Right atrium auricular region (tissue), 2 donors: ENCODE data around the gene TTLL8. TPM values are rescaled to one million over a fixed set of nuclear protein-coding genes. Genes with fewer than 3 reads are reported as not detected.

ENCODE experiments used
- DNase-seq: peaks from one replicate; pipeline ENCODE4 v3.0.0-alpha.2; 2019; ENCODE audit warnings: low spot score
- H3K27ac ChIP-seq, 2 donors: fragments of 200-600 bp; sonication (generic); 1 replicate in 1 of 2; 2 replicates in 1 of 2; pipeline ENCODE4 v1.5.1; 2016 to 2019
- H3K27me3 ChIP-seq, 2 donors: fragments of 200-600 bp; sonication (generic); one replicate each; pipeline versions ENCODE4 v1.5.1 to v1.6.0; 2017 to 2019
- H3K36me3 ChIP-seq: fragments of 200-600 bp; sonication (generic); one replicate; pipeline ENCODE4 v1.5.1; 2016
- H3K4me1 ChIP-seq, 2 donors: fragments of 200-600 bp; sonication (generic); one replicate each; pipeline versions ENCODE4 v1.5.1 to v1.6.0; 2017 to 2019
- H3K4me3 ChIP-seq, 2 donors: fragments of 200-600 bp; sonication (generic); 1 replicate in 1 of 2; 2 replicates in 1 of 2; pipeline ENCODE4 v1.5.1; 2017 to 2019; ENCODE audit warnings: mild to moderate bottlenecking in 1 of 2, moderate library complexity in 1 of 2
- H3K9me3 ChIP-seq, 2 donors: fragments of 200-600 bp; sonication (generic); one replicate each; pipeline ENCODE4 v1.5.1; 2019
- CTCF ChIP-seq, 2 donors: fragments of 200-600 bp; sonication (generic); IDR thresholded peaks; one replicate each; pipeline ENCODE4 v1.5.1; 2019; ENCODE audit warnings: antibody characterized with exemption in 2 of 2
- total RNA-seq, 2 donors: library from RNA; depleted of rRNA; stranded (reverse); fragments of >200 nt; gene quantifications; one replicate each; pipeline ENCODE4 v1.1.0, GENCODE V29; 2016

The TTLL8 gene
- total RNA-seq, 2 donors from 2014 or later, result not detected

- no peaks in the 10 kb centered on the region for H3K27me3 ChIP-seq
- H3K36me3 ChIP-seq, result no peaks in the 10 kb centered on the region
- no peak overlapping the region for H3K27ac ChIP-seq
- no peak overlapping the region for H3K4me3 ChIP-seq
- no peak for DNase-seq
- no peaks in the 10 kb centered on the region for H3K4me1 ChIP-seq
- no peak for TF ChIP-seq CTCF (IDR thresholded peaks at IDR 0.05)
- H3K9me3 ChIP-seq, result no peaks in the 10 kb centered on the region
These were observed 18.8 kb upstream of the TTLL8 start for GRCh38 chr22:50076646-50077535.

GRCh38 chr22:50074551-50075530 is 16.7 kb upstream of the TTLL8 start:
- no peak overlapping the region for H3K27ac ChIP-seq
- no peaks in the 10 kb centered on the region for H3K9me3 ChIP-seq
- H3K4me3 ChIP-seq, result no peak overlapping the region
- H3K27me3 ChIP-seq, result no peaks in the 10 kb centered on the region
- no peaks in the 10 kb centered on the region for H3K36me3 ChIP-seq
- TF ChIP-seq CTCF (IDR thresholded peaks at IDR 0.05), result no peak
- H3K4me1 ChIP-seq, result no peaks in the 10 kb centered on the region
- no peak for DNase-seq

DNA sequence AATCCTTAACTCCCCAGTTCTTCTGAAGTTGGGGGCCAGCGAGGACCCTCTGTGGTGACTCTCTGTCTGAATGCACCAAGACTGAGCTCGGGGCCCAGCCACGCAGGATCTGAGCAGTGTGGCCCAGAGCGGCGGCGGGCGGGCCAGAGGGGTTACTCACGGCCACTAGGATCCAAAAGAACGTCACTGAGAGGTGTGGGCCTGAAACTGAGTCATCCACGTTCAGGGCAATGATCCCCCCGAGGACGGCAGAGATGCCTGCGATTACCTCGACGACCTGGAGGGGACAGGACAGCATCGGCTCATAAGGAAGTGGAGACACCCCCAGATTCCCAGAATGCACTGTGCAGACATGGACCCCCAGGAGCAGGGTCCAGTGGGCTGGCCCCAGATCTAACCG is 16.0 kb upstream of the TTLL8 start:
- no peak overlapping the region for H3K27ac ChIP-seq
- no peaks in the 10 kb centered on the region for H3K4me1 ChIP-seq
- H3K36me3 ChIP-seq, result no peaks in the 10 kb centered on the region
- DNase-seq, result no peak
- no peak overlapping the region for H3K4me3 ChIP-seq
- TF ChIP-seq CTCF (IDR thresholded peaks at IDR 0.05), result no peak
- H3K9me3 ChIP-seq, result no peaks in the 10 kb centered on the region
- no peaks in the 10 kb centered on the region for H3K27me3 ChIP-seq

DNA sequence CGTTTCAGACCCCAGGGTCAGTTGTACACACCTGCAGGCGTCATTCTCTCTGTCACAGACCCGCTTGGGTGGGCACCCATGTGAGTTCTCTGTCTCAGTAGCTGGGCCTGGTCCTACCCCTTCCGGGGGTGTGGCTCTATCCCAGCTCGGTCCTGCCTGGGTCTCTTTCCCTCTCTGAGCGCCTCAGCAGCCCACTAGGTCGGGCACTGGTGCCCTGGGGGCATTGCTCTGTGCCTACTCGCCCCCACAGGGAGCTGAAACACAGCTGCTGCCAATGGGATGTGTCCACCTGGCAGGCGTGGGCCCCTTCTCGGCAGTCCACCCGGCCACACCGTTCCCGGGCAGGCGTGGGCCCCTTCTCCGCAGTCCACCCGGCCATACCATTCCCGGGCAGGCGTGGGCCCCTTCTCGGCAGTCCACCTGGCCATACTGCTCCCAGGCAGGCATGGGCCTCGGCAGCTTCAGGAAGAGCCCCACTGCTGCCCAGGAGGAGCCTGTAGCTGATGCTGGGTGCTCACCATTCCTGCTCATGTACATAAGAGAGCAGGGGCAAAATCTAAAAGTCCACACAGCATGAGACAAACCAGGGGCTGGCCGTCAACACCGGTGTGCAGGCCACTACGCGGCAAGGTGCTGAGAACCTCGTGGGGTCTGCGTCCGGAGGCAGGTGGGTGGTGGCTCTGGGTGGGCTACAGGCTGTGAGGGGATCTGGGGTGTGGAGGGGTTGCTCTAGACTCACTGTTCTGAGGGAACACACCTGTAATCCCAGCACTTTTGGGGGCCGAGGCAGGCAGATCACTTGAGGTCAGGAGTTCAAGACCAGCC is 14.8 kb upstream of the TTLL8 start:
- DNase-seq, result no peak
- H3K36me3 ChIP-seq, result no peaks in the 10 kb centered on the region
- H3K27ac ChIP-seq, result no peak overlapping the region
- no peak for TF ChIP-seq CTCF (IDR thresholded peaks at IDR 0.05)
- no peaks in the 10 kb centered on the region for H3K27me3 ChIP-seq
- H3K4me1 ChIP-seq, result no peaks in the 10 kb centered on the region
- H3K9me3 ChIP-seq, result no peaks in the 10 kb centered on the region
- H3K4me3 ChIP-seq, result no peak overlapping the region

DNA sequence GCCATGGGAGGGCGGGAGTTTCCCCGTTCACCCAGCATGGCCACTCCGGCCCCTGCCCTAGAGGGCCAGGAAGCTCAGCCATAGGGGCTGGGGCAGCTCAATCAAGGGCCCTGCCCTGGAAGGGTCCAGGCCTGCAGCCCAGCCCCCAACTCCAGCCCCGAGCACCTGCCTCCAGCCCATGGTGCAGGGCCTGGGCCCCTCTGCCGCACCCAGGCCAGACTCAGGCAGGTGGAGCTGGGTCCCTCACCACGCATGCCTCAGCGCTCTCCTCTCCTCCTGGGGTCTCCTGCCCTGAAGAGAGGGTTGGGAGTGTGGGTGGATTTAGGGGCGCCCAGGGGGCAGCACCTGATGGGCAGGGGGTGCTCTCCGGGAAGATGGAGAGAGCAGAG is 14.1 kb upstream of the TTLL8 start:
- H3K36me3 ChIP-seq, result no peaks in the 10 kb centered on the region
- TF ChIP-seq CTCF (IDR thresholded peaks at IDR 0.05), result no peak
- no peaks in the 10 kb centered on the region for H3K27me3 ChIP-seq
- no peaks in the 10 kb centered on the region for H3K9me3 ChIP-seq
- no peak overlapping the region for H3K27ac ChIP-seq
- no peak overlapping the region for H3K4me3 ChIP-seq
- H3K4me1 ChIP-seq, result no peaks in the 10 kb centered on the region
- no peak for DNase-seq
